IPS DF 6.9 (cell line): ENCODE measurements around the gene LETMD1.

Experiments
- DNase-seq: peaks from one replicate; pipeline ENCODE4 v3.0.0-alpha.2; 2013; ENCODE audit warnings: low read depth, low spot score
- H3K27ac ChIP-seq: one replicate; pipeline ENCODE4 v1.5.1; 2013; ENCODE audit warnings: low read length, control low read depth
- H3K27me3 ChIP-seq: 2 replicates; pipeline ENCODE4 v1.6.1; 2013; ENCODE audit warnings: mild to moderate bottlenecking, low read length; ENCODE audit not compliant: control insufficient read depth, insufficient read depth
- H3K36me3 ChIP-seq: 2 replicates; pipeline ENCODE4 v1.6.1; 2013; ENCODE audit warnings: low read length; ENCODE audit not compliant: control insufficient read depth, insufficient read depth
- H3K4me1 ChIP-seq: 2 replicates; pipeline ENCODE4 v1.6.1; 2013; ENCODE audit warnings: low read length; ENCODE audit not compliant: control insufficient read depth, insufficient read depth
- H3K4me3 ChIP-seq: 2 replicates; pipeline ENCODE4 v1.5.1; 2013; ENCODE audit warnings: mild to moderate bottlenecking, low read length
- H3K9me3 ChIP-seq: 2 replicates; pipeline ENCODE4 v1.6.1; 2013; ENCODE audit warnings: low read length, inconsistent platforms; ENCODE audit not compliant: control insufficient read depth, insufficient read depth
- WGBS: extraction: QIAGEN DNeasy Blood & Tissue Kit; methylation state at CpG from one replicate; pipeline ENCODE4 v1.1.7; 2013; ENCODE audit warnings: mixed read lengths, missing lambda C conversion rate; ENCODE audit not compliant: insufficient read length, insufficient coverage; 5-methylcytosine and 5-hydroxymethylcytosine counted together

Gene LETMD1

DNA sequence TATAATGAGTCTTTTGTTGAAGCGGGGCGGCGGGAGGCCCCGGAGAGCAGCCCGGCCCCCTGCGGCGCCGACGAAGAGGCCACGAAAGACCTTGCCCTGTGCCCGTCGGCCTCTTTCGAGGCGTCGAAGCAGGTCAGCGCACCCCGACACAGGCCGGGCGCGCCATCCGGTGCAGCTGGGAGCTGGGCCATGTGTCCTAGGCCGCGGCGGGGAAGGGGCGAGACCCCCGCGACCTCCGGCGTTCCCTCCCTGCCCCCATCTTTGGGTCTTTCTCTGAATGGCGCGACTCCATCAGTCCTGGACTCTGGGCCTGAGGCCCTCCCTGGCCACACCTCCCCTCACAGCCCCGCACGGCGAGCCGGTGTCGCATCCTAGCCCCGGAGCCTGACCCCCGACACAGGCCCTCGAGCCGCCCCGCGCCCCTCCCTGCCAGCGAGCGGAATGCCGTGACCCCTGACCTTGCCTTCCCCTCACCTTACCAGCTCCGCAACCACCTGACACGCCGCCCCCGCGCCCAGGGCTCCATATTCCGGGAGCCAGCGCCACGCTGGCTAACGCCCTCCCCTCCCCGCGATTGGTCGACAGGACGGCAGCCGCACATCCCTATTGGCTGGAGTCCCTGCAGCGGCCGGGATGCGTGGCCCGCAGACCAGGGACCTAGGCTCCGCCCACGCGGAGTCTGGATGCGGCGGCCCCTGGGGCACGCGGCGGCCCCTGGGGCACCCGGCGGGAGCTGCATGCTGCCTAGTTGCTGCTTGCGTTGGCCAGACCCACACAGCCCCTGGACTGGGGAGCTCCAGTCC lies 22.1 kb upstream of the LETMD1 start, which contains the start of gene SLC11A2:
SLC11A2 (minus strand) TSS at position 549 of the 803 bp plus-strand sequence. CDS start 15,656 bp downstream, outside the sequence.
- H3K4me3 ChIP-seq, result peak within 1 kb of the TSS; percentile 71; the same call in 1 of the 2 replicates
- no peaks in the 10 kb centered on the region for H3K4me1 ChIP-seq
- H3K9me3 ChIP-seq, result no peaks in the 10 kb centered on the region
- H3K27me3 ChIP-seq, result no peaks in the 10 kb centered on the region
- no CpG with 5 or more reads among the region's 74 CpGs for WGBS
- H3K27ac ChIP-seq, result no peak within 1 kb of the TSS
- H3K36me3 ChIP-seq, result no peaks in the 10 kb centered on the region
- DNase-seq, result peak; percentile 89

DNA sequence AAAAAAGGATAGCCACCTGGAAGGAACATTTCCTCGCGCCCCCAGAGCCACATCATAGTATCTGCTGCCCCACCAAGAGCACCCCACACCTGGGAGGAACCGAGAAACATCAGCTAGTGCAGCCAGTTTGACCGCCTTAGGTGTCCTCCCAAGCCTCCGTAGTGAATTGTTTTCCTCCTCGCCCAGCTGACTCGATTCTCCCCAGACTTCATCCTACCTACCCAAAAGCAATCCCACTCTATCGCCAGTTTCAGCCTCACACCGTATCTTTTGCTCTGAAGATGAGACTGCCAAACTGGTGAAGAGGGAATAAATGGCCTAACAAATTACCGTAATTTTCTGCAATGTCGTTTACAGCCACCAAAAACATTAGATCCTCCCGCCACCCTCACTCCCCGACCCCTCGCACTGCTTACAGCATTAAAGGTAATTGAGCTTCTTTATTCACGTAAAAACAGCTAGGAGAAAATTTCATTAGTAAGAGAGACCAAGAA lies 20.7 kb upstream of the LETMD1 start:
- no peaks in the 10 kb centered on the region for H3K36me3 ChIP-seq
- H3K27me3 ChIP-seq, result no peaks in the 10 kb centered on the region
- no peak for DNase-seq
- no peaks in the 10 kb centered on the region for H3K9me3 ChIP-seq
- no CpG with 5 or more reads among the region's 15 CpGs for WGBS
- H3K4me1 ChIP-seq, result no peaks in the 10 kb centered on the region
- no peak overlapping the region for H3K4me3 ChIP-seq
- H3K27ac ChIP-seq, result no peak overlapping the region

DNA sequence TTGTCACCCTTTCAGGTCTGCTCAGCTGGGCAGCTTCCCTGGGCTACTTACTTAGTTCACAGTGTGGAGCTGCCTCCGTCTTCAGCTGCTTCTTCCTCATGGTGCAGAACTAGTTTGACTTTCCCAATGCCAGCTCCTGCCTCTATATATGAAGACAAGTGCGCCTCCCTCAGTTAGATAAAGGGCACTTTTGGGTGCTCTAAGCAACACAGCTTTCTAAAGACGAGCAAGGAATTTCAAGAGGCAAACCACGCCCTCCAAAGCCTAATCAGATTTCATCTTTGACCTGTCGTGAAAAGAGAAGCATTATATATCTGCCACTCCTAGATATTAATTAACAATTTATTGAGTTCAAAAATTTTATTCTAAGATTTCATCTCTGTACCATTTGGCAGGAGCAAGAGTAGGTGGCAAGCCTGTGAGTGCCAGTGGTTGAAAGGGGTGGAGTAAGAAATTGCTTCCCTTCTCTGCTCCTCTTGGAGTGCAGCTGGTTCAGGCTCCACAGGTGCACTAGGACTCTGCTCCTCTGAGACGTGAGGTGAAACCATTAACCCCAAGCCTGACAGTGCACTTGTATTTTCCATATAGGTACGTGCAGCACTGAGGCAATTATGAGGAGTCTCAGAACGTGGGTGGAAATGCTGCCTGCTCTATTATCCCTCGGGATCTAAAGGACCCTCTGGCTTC lies 19.9 kb upstream of the LETMD1 start:
- no peak overlapping the region for H3K27ac ChIP-seq
- DNase-seq, result peak; percentile 45
- no CpG with 5 or more reads among the region's 9 CpGs for WGBS

DNA sequence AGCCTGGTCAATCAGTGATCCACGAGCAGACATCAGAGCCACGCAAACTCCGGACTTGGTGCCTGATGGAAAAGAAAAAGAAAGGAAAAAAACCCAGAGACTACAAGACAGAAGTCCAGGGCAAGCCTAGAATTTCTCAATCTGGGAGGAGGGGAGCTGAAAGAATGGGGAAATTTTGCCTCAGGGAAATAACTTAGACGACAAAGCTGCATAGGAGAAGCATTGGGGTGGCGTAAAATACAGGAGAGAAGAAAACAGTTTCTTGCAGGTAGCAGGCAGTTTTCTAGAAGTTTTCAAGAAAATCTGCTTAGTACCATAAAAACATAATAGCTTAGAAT lies 19.3 kb upstream of the LETMD1 start:
- Histone ChIP-seq H3K9me3 (no peaks in the 10 kb centered on the region), H3K4me1 (no peaks in the 10 kb centered on the region), H3K4me3 (no peak overlapping the region), H3K36me3 (no peaks in the 10 kb centered on the region), H3K27ac (no peak overlapping the region), H3K27me3 (no peaks in the 10 kb centered on the region)
- WGBS, result no CpG with 5 or more reads among the region's 5 CpGs
- no peak for DNase-seq

More for the DNA sequence above, 19.9 kb upstream of the LETMD1 start:
- no peaks in the 10 kb centered on the region for H3K27me3 ChIP-seq
- H3K9me3 ChIP-seq, result no peaks in the 10 kb centered on the region
- no peaks in the 10 kb centered on the region for H3K4me1 ChIP-seq
- no peaks in the 10 kb centered on the region for H3K36me3 ChIP-seq
- H3K4me3 ChIP-seq, result no peak overlapping the region

DNA sequence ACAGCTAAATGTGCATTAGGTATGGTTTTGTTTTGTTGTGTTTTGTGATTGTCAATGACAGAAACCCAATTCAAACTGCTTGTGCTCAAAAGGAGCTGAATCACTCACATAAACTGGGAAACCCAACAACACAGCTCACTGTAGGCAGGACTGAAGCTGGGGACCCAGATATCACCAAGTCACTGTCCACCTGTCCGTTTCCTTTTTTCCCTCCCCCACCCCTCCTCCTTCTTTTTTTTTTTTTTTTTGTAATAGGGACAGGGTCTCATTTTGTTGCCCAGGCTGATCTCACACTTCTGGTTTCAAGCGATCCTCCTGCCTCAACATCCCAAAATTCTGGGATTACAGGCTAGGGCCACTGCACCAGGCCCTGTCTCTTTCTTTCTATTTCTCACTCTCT lies 15.1 kb upstream of the LETMD1 start:
- no peaks in the 10 kb centered on the region for H3K36me3 ChIP-seq
- H3K27me3 ChIP-seq, result no peaks in the 10 kb centered on the region
- H3K27ac ChIP-seq, result no peak overlapping the region
- WGBS, result no CpG with 5 or more reads among the region's 2 CpGs
- H3K4me3 ChIP-seq, result no peak overlapping the region
- DNase-seq, result no peak
- no peaks in the 10 kb centered on the region for H3K4me1 ChIP-seq
- H3K9me3 ChIP-seq, result no peaks in the 10 kb centered on the region

DNA sequence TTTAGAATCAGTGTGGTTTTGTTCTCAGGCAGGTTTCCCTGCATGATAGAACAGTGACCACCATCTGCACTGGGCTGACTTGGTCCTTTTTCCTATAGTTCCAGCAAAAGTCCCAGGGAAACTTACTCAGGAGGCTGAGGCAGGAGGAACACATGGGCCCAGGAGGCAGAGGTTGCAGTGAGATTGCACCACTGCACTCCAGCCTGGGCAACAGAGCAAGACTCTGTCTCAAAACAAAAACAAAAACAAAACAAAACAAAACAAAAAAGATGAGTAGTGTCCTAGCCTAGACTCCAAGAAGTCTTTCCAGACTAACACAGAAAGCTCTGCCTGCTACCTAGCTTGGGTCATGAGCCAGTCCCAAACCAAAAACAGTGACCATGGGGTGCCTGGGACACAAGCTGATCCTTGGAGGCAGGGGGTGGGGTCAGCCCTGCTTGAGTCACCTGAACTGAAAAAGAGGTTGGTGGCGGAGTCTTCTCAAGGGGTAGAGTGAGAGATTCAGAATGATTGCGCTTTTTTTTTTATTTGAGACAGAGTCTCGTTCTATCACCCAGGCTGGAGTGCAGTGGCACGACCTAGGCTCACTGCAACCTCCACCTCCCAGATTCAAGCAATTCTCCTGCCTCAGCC lies 14.6 kb upstream of the LETMD1 start:
- Histone ChIP-seq H3K27ac (no peak overlapping the region), H3K4me1 (no peaks in the 10 kb centered on the region), H3K9me3 (no peaks in the 10 kb centered on the region), H3K27me3 (no peaks in the 10 kb centered on the region), H3K4me3 (no peak overlapping the region), H3K36me3 (no peaks in the 10 kb centered on the region)
- no peak for DNase-seq
- no CpG with 5 or more reads among the region's 4 CpGs for WGBS

DNA sequence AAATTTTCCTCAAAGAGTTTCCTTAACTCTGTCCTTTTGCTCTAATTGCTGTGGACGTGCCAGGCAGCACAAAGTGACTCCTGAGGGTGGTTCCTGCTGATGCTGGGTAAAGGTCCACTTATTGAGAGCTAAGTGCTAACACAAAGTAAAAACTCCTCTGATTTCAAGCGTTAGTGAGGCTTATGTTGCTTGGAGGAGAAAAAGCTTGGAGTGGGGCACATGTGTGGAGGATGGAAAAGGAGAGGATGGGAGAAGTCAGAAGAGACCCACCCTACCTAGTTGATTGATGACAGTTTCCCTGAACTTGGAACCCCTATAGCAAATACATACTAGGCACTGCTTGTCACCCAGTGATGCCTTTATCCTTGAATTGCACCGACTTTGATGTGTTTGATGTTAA lies 11.8 kb upstream of the LETMD1 start:
- Histone ChIP-seq H3K4me3 (no peak overlapping the region), H3K9me3 (no peaks in the 10 kb centered on the region), H3K27me3 (no peaks in the 10 kb centered on the region), H3K36me3 (no peaks in the 10 kb centered on the region), H3K4me1 (no peaks in the 10 kb centered on the region), H3K27ac (no peak overlapping the region)
- no peak for DNase-seq
- WGBS, result no CpG with 5 or more reads among the region's 3 CpGs

DNA sequence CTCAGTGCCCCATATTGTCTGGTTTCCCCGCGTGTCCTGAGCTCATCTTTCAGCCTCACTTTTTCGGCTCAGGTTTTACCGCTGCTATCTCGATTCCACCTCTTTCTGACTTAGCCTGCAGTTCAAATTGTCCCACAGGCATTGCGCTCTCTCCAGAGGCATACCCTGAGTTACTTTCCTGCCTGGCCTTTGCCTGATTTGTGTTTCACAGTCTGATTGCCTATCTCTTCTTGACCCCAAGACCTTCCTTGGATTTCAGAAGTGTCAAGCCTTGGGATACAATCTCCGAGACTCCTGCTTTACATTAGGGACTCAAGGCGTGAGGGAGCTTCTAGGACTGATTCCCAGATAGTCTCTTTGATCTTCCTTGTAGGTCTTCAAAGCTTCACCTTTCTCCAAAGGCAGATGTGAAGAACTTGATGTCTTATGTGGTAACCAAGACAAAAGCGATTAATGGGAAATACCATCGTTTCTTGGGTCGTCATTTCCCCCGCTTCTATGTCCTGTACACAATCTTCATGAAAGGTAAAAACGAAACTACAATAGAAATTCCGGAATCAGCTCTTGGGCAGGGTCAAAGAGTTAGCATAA lies 629 bp downstream of the LETMD1 start:
- Histone ChIP-seq H3K36me3 (peaks cover 2% of the 10 kb centered on the region; the same call in 1 of the 2 replicates), H3K4me3 (peak overlapping the region; percentile 63; the same call in 1 of the 2 replicates), H3K27ac (no peak overlapping the region), H3K27me3 (no peaks in the 10 kb centered on the region), H3K9me3 (no peaks in the 10 kb centered on the region), H3K4me1 (no peaks in the 10 kb centered on the region)
- no peak for DNase-seq
- WGBS, result no CpG with 5 or more reads among the region's 14 CpGs

DNA sequence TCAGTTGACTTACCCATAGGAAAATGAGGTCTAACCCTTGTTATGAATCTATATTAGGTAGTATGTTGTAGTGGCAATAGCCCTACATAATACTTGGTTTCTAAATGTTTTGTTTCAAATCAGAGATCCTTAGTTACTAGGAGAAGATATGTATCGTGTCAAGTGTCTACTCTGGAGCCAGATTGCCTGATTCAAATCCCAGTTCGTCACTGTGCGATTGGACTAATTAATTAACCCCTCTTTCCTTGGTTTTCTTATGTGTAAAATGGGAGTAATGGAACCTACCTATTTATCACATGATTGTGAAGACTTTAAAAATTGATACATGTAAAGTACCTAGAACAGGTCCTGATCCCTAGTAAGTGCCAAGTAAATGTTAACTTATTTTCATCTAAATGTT lies 1.4 kb downstream of the LETMD1 start:
- no CpG with 5 or more reads among the region's 3 CpGs for WGBS
- Histone ChIP-seq H3K27ac (no peak overlapping the region), H3K4me1 (no peaks in the 10 kb centered on the region), H3K9me3 (no peaks in the 10 kb centered on the region), H3K4me3 (no peak overlapping the region), H3K27me3 (no peaks in the 10 kb centered on the region), H3K36me3 (peaks cover 2% of the 10 kb centered on the region; the same call in 1 of the 2 replicates)
- no peak for DNase-seq

DNA sequence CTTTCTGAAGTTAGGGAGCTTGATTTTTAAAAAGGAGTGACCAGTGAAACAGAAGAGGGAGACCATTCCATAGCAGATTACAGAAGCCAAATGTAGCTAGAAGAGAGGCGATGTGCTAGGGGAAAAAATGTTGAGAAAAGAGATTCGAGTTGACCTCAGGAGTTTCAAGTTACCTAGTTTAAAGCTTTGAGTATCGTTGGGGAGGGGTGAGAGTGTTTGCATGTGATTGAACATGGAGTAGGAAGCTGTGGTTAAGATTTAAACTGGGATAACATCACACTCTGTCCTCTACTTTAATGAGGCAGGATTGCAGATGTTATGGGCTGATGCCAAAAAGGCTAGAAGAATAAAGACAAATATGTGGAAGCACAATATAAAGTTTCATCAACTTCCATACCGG lies 3.7 kb downstream of the LETMD1 start:
- H3K4me3 ChIP-seq, result no peak overlapping the region
- no peak overlapping the region for H3K27ac ChIP-seq
- H3K36me3 ChIP-seq, result peaks cover 7% of the 10 kb centered on the region; the same call in 1 of the 2 replicates
- DNase-seq, result no peak
- 100% methylated on average over 2 of the region's 4 CpGs for WGBS
- no peaks in the 10 kb centered on the region for H3K4me1 ChIP-seq
- no peaks in the 10 kb centered on the region for H3K9me3 ChIP-seq
- no peaks in the 10 kb centered on the region for H3K27me3 ChIP-seq
